Measurements from ENCODE around the gene C5. TPM values are rescaled to one million over a fixed set of nuclear protein-coding genes. Genes with fewer than 3 reads are reported as not detected.

Gene C5
- total RNA-seq, 1 experiment from 2014 or later: 4.2 TPM

DNA sequence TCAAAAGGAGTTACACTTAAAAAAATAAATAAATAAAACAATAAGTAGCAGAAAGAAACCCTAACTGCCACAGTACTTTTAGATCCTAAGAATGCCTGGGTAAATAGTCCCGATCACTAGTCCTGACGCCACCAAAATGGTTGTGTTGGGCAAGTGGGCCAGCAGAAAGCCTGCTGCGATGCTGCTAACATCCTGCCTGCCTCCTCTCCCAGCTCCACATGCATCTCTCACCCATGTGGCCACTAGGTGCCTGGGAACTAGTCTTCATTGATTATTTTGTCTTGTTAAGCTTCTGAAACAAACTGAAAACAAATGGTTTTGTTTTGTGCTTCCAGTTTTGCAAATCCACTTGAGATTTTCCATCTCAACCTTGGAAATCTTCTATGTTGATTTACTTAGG is 69.1 kb downstream of the C5 start:
- intact Hi-C loops (cut with micrococcal nuclease): loop anchor here (1.0 kb wide), 1 partner anchor 220 kb away; the partner anchor contains the start of gene RAB14
- ChIA-PET CTCF (interaction anchor here (0.5 to 3.5 kb wide), 33 partner anchors 9 to 460 kb away, joined by 3 to 25 read pairs (median 3); no protein-coding TSS in a partner anchor), POLR2A (interaction anchor here (1.1 kb wide), 1 partner anchor 17 kb away, joined by 3 read pairs; no protein-coding TSS in a partner anchor)
- Mint-ChIP-seq H3K4me3 (ENCODE audit: unreplicated experiment) (no peak overlapping the region), H3K27ac (ENCODE audit: low read depth, unreplicated experiment) (no peak overlapping the region), H3K9me3 (ENCODE audit: unreplicated experiment) (no peaks in the 10 kb centered on the region), H3K4me1 (ENCODE audit: insufficient read depth, unreplicated experiment) (no peaks in the 10 kb centered on the region), H3K36me3 (ENCODE audit: insufficient read depth, unreplicated experiment) (no peaks in the 10 kb centered on the region), H3K27me3 (ENCODE audit: insufficient read depth, unreplicated experiment) (no peaks in the 10 kb centered on the region)
- no peak for DNase-seq (ENCODE audit: unreplicated experiment)
- BruUV-seq (replicated peaks): no TSS peak
- TF ChIP-seq, protein P1, sequence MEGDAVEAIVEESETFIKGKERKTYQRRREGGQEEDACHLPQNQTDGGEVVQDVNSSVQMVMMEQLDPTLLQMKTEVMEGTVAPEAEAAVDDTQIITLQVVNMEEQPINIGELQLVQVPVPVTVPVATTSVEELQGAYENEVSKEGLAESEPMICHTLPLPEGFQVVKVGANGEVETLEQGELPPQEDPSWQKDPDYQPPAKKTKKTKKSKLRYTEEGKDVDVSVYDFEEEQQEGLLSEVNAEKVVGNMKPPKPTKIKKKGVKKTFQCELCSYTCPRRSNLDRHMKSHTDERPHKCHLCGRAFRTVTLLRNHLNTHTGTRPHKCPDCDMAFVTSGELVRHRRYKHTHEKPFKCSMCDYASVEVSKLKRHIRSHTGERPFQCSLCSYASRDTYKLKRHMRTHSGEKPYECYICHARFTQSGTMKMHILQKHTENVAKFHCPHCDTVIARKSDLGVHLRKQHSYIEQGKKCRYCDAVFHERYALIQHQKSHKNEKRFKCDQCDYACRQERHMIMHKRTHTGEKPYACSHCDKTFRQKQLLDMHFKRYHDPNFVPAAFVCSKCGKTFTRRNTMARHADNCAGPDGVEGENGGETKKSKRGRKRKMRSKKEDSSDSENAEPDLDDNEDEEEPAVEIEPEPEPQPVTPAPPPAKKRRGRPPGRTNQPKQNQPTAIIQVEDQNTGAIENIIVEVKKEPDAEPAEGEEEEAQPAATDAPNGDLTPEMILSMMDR (IDR thresholded peaks at IDR 0.05; ENCODE audit: unreplicated experiment): no peak

DNA sequence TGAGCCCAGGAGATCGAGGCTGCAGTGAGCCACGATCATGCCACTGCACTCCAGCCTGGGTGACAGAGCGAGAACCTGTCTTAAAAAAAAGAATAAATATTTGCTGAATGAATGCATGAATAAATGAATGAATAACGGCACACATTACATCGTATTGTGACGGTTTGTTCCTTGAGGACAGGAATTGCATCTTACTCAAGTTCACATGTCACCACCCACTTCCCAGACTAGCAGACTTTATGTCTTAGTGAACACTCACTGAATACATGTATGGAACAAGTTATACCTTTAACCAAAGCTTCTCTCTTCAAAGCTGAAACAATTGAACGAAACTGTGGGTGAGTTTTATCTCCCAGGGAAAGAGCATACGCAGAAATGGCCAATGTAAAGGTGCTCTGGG is 70.3 kb downstream of the C5 start:
- Mint-ChIP-seq H3K27me3 (ENCODE audit: insufficient read depth, unreplicated experiment) (no peaks in the 10 kb centered on the region), H3K9me3 (ENCODE audit: unreplicated experiment) (no peaks in the 10 kb centered on the region), H3K27ac (ENCODE audit: low read depth, unreplicated experiment) (no peak overlapping the region), H3K4me3 (ENCODE audit: unreplicated experiment) (no peak overlapping the region), H3K36me3 (ENCODE audit: insufficient read depth, unreplicated experiment) (no peaks in the 10 kb centered on the region), H3K4me1 (ENCODE audit: insufficient read depth, unreplicated experiment) (no peaks in the 10 kb centered on the region)
- ChIA-PET CTCF (interaction anchor here (0.5 to 3.3 kb wide), 6 partner anchors 16 to 224 kb away, joined by 3 to 24 read pairs (median 3); no protein-coding TSS in a partner anchor), POLR2A (no interaction called here)
- DNase-seq (ENCODE audit: unreplicated experiment): no peak
- BruUV-seq (replicated peaks): no TSS peak
- TF ChIP-seq, protein P1 (IDR thresholded peaks at IDR 0.05; ENCODE audit: unreplicated experiment): no peak
- intact Hi-C loops (cut with micrococcal nuclease): no loop called here

DNA sequence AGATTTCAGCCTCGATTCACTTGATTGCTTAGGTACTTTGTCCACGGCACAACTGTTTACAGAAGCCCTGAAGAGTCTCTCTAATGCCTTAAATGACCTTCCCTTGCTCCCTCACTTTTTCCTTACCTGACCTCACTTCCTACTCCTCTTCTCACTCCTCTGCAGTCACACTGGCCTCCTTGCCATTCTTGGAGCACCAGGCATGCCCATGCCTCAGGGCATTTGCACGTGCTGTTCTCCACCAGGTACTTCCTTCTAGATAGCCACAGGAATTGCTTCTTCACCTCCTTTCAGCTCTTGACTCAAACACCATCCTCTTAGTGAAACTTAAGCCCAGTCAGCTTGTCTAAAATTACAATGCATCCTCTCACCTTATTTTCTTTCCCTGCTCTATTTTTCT is 71.1 kb downstream of the C5 start:
- no TSS peak for BruUV-seq (replicated peaks)
- Mint-ChIP-seq H3K27me3 (ENCODE audit: insufficient read depth, unreplicated experiment) (no peaks in the 10 kb centered on the region), H3K27ac (ENCODE audit: low read depth, unreplicated experiment) (peak overlapping the region; percentile 12), H3K4me3 (ENCODE audit: unreplicated experiment) (no peak overlapping the region), H3K4me1 (ENCODE audit: insufficient read depth, unreplicated experiment) (no peaks in the 10 kb centered on the region), H3K9me3 (ENCODE audit: unreplicated experiment) (no peaks in the 10 kb centered on the region), H3K36me3 (ENCODE audit: insufficient read depth, unreplicated experiment) (no peaks in the 10 kb centered on the region)
- DNase-seq (ENCODE audit: unreplicated experiment): no peak
- CTCF ChIA-PET: interaction anchor here (1.2 kb wide), 1 partner anchor 203 kb away, joined by 3 read pairs; no protein-coding TSS in a partner anchor
- intact Hi-C loops (cut with micrococcal nuclease): no loop called here
- POLR2A ChIA-PET: no interaction called here
- TF ChIP-seq, protein P1 (IDR thresholded peaks at IDR 0.05; ENCODE audit: unreplicated experiment): no peak

DNA sequence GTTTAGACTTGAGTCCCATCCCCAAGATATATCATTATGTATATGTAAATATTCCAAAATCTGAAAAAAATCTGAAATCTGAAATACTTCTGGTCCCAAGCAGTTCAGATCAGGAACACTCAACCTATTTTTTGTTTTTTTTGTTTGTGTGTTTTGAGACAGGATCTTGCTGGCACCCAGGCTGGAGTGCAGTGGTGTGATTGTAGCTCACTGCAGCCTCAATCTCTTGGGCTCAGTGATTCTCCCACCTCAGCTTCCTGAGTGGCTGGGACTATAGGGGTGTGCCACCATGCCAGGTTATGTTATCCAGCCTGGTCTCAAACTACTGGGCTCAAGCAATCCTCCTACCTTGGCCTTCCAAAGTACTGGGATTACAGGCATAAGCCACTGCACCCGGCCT is 72.8 kb downstream of the C5 start:
- intact Hi-C loops (cut with micrococcal nuclease): no loop called here
- no peak overlapping the region for H3K27ac Mint-ChIP-seq (ENCODE audit: low read depth, unreplicated experiment)
- no TSS peak for BruUV-seq (replicated peaks)
- H3K9me3 Mint-ChIP-seq (ENCODE audit: unreplicated experiment): no peaks in the 10 kb centered on the region
- ChIA-PET CTCF (interaction anchor here (1.0 to 1.5 kb wide), 3 partner anchors 8 to 83 kb away, joined by 4 to 6 read pairs (median 5); no protein-coding TSS in a partner anchor), POLR2A (interaction anchor here (0.6 to 1.7 kb wide), 2 partner anchors 98 to 352 kb away, joined by 3 to 4 read pairs; no protein-coding TSS in a partner anchor)
- H3K36me3 Mint-ChIP-seq (ENCODE audit: insufficient read depth, unreplicated experiment): no peaks in the 10 kb centered on the region
- H3K27me3 Mint-ChIP-seq (ENCODE audit: insufficient read depth, unreplicated experiment): no peaks in the 10 kb centered on the region
- DNase-seq (ENCODE audit: unreplicated experiment): no peak
- H3K4me1 Mint-ChIP-seq (ENCODE audit: insufficient read depth, unreplicated experiment): no peaks in the 10 kb centered on the region
- H3K4me3 Mint-ChIP-seq (ENCODE audit: unreplicated experiment): no peak overlapping the region
- TF ChIP-seq, protein P1 (IDR thresholded peaks at IDR 0.05; ENCODE audit: unreplicated experiment): no peak
